K562 (cell line): ENCODE measurements around the gene PPP1R9B. TPM values are rescaled to one million over a fixed set of nuclear protein-coding genes. Genes with fewer than 3 reads are reported as not detected.

ENCODE experiments used
- ARID2 ChIP-seq: fragments of 450-650 bp; IDR thresholded peaks from 2 replicates; pipeline ENCODE4 v1.6.1; 2017; ENCODE audit warnings: antibody characterized with exemption, mild to moderate bottlenecking
- BDP1 ChIP-seq: IDR thresholded peaks from 3 replicates; pipeline ENCODE4 v1.6.1; 2011; ENCODE audit not compliant: insufficient read length, insufficient read depth
- BHLHE40 ChIP-seq: IDR thresholded peaks from 2 replicates; pipeline ENCODE4 v1.6.1; 2011; ENCODE audit warnings: low read length, improper control_type of control experiment
- CTBP1 ChIP-seq: fragments of 450-650 bp; IDR thresholded peaks from 2 replicates; pipeline ENCODE4 v1.6.1; 2016; ENCODE audit warnings: borderline replicate concordance
- EP300 ChIP-seq: IDR thresholded peaks from 2 replicates; pipeline ENCODE4 v1.6.1; 2012; ENCODE audit warnings: low read length, improper control_type of control experiment
- HDAC1 ChIP-seq, 2 experiments: fragments of 450-650 bp; IDR thresholded peaks; 2 replicates each; pipeline ENCODE4 v1.6.1; 2016 to 2017; ENCODE audit warnings: inconsistent platforms in 1 of 2, mild to moderate bottlenecking in 1 of 2, moderate library complexity in 1 of 2
- PHF20 ChIP-seq: fragments of 450-650 bp; IDR thresholded peaks from 2 replicates; pipeline ENCODE4 v1.6.1; 2018; ENCODE audit not compliant: partially characterized antibody
- SMAD1 ChIP-seq: fragments of 150-350 bp; IDR thresholded peaks from 2 replicates; pipeline ENCODE4 v1.6.1; 2014; ENCODE audit warnings: low read length, low read depth; ENCODE audit not compliant: partially characterized antibody
- SMC3 ChIP-seq: conservative IDR thresholded peaks from 2 replicates; pipeline ENCODE4 v1.6.1; 2011; ENCODE audit warnings: low read depth, low read length, improper control_type of control experiment; ENCODE audit not compliant: insufficient read depth
- TBP ChIP-seq: optimal IDR thresholded peaks from 2 replicates; pipeline ENCODE3; 2011; ENCODE audit warnings: low read depth, low read length, improper control_type of control experiment
- ZBTB7A ChIP-seq: IDR thresholded peaks from 2 replicates; pipeline ENCODE4 v1.6.1; 2011; ENCODE audit warnings: low read depth, mild to moderate bottlenecking, low read length, moderate library complexity, borderline replicate concordance; ENCODE audit not compliant: control insufficient read depth
- ZKSCAN3 ChIP-seq: fragments of 250-450 bp; sonication (Bioruptor Pico); IDR thresholded peaks from 2 replicates; pipeline ENCODE4 v1.4.0; 2020
- ZNF165 ChIP-seq: fragments of 250-450 bp; sonication (Bioruptor Pico); IDR thresholded peaks from 2 replicates; pipeline ENCODE4 v1.4.0; 2020; ENCODE audit warnings: borderline replicate concordance
- polyA plus RNA-seq, 8 experiments: library from polyadenylated mRNA; depleted of rRNA in 4 of 8; stranded (reverse) in 5 of 8; unstranded in 3 of 8; fragments of >200 nt; fragmentation: Nextera tagmentation in 2 of 8; fragmentation: Illumina TruSeq in 1 of 8; extraction: Ambion mirVana in 2 of 8; extraction: Trizol in 1 of 8; gene quantifications; 2 replicates each; pipeline versions ENCODE4 v1.2.1 to v1.2.3, GENCODE V29; 2011 to 2014; ENCODE audit warnings: inconsistent platforms in 1 of 8, missing spikeins in 1 of 8
- total RNA-seq, 7 experiments: library from RNA; depleted of rRNA in 6 of 7; stranded (reverse); fragments of >200 nt in 6 of 7; fragmentation: Illumina TruSeq in 2 of 7; extraction: Trizol in 2 of 7; gene quantifications; 2 replicates each; pipeline versions ENCODE4 v1.2.1 to v1.2.3, GENCODE V29; 2011 to 2021; ENCODE audit warnings: low replicate concordance in 1 of 7
- TF ChIP-seq, protein P1 (sequence below): fragments of 450-650 bp; IDR thresholded peaks from 2 replicates; pipeline ENCODE4 v1.7.0; 2016; ENCODE audit warnings: borderline replicate concordance
- TF ChIP-seq, protein P2 (sequence below), 2 experiments: fragments of 450-650 bp; formaldehyde crosslinking in 1 of 2; IDR thresholded peaks; 2 replicates each; pipeline versions ENCODE4 v1.4.0 to v1.6.1; 2014 to 2020; ENCODE audit warnings: mild to moderate bottlenecking in 2 of 2, borderline replicate concordance in 1 of 2, low read depth in 1 of 2
- TF ChIP-seq, protein P3 (sequence below): fragments of 250-450 bp; sonication (Bioruptor Pico); IDR thresholded peaks from 2 replicates; pipeline ENCODE4 v1.8.0; 2021; ENCODE audit warnings: moderate library complexity, mild to moderate bottlenecking, inconsistent platforms

PPP1R9B gene
- total and polyA plus RNA-seq, 9 of the 15 experiments (the other 6 are each of a cell fraction or from before 2014, with no cell fraction given), result 0.10 to 63.5 (median 24.7) TPM

DNA sequence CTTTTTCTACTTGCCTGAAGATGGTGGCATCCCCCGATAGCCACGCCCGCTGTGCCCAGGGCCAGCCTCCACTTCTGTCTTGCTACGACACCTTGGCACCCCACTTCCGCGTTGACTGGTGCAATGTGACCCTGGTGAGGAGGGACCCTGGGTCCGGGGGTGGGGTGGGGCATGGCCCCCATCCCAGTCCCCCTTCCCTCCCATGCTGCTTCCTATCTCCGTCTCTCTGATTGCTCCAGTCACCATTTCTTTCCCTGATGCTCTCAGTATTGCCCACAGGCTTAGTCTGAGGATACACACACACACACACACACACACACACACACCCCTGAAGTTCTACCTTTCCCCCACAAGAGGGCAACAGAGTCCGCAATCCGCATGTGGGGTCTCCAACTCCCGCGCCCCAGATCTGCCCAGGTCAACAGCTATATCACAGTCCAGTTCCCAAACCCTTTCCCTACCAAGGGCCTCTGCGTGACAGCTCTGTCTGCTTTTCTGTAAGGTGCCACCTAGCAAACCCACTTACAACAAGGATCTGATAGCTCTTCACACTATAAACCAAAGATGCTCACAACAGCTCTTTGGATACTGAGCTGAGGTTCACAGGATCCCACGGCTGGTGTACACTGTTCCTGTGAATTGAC lies 18.8 kb upstream of the PPP1R9B start (continued):
- peak; percentile 92 for TF ChIP-seq SMC3
- TF ChIP-seq EP300, result 0 out of 2 replicates have a peak, but pooled peaks have one; percentile 8
- no peak for TF ChIP-seq ZNF165 (CRISPR knock-in tag)
- TF ChIP-seq ZKSCAN3, result no peak
- no peak for TF ChIP-seq SMAD1
- TF ChIP-seq, protein P1, sequence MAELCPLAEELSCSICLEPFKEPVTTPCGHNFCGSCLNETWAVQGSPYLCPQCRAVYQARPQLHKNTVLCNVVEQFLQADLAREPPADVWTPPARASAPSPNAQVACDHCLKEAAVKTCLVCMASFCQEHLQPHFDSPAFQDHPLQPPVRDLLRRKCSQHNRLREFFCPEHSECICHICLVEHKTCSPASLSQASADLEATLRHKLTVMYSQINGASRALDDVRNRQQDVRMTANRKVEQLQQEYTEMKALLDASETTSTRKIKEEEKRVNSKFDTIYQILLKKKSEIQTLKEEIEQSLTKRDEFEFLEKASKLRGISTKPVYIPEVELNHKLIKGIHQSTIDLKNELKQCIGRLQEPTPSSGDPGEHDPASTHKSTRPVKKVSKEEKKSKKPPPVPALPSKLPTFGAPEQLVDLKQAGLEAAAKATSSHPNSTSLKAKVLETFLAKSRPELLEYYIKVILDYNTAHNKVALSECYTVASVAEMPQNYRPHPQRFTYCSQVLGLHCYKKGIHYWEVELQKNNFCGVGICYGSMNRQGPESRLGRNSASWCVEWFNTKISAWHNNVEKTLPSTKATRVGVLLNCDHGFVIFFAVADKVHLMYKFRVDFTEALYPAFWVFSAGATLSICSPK, result peak; percentile 57; the same call in 1 of the 2 replicates
- TF ChIP-seq BDP1, result no peak
- TF ChIP-seq, protein P2, sequence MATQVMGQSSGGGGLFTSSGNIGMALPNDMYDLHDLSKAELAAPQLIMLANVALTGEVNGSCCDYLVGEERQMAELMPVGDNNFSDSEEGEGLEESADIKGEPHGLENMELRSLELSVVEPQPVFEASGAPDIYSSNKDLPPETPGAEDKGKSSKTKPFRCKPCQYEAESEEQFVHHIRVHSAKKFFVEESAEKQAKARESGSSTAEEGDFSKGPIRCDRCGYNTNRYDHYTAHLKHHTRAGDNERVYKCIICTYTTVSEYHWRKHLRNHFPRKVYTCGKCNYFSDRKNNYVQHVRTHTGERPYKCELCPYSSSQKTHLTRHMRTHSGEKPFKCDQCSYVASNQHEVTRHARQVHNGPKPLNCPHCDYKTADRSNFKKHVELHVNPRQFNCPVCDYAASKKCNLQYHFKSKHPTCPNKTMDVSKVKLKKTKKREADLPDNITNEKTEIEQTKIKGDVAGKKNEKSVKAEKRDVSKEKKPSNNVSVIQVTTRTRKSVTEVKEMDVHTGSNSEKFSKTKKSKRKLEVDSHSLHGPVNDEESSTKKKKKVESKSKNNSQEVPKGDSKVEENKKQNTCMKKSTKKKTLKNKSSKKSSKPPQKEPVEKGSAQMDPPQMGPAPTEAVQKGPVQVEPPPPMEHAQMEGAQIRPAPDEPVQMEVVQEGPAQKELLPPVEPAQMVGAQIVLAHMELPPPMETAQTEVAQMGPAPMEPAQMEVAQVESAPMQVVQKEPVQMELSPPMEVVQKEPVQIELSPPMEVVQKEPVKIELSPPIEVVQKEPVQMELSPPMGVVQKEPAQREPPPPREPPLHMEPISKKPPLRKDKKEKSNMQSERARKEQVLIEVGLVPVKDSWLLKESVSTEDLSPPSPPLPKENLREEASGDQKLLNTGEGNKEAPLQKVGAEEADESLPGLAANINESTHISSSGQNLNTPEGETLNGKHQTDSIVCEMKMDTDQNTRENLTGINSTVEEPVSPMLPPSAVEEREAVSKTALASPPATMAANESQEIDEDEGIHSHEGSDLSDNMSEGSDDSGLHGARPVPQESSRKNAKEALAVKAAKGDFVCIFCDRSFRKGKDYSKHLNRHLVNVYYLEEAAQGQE (IDR thresholded peaks at IDR 0.05; ENCODE audit: borderline replicate concordance), result peak; percentile 77
- TF ChIP-seq, protein P2 (CRISPR knock-in tag; IDR thresholded peaks at IDR 0.05; ENCODE audit: low read depth), result no peak
- TF ChIP-seq, protein P3, sequence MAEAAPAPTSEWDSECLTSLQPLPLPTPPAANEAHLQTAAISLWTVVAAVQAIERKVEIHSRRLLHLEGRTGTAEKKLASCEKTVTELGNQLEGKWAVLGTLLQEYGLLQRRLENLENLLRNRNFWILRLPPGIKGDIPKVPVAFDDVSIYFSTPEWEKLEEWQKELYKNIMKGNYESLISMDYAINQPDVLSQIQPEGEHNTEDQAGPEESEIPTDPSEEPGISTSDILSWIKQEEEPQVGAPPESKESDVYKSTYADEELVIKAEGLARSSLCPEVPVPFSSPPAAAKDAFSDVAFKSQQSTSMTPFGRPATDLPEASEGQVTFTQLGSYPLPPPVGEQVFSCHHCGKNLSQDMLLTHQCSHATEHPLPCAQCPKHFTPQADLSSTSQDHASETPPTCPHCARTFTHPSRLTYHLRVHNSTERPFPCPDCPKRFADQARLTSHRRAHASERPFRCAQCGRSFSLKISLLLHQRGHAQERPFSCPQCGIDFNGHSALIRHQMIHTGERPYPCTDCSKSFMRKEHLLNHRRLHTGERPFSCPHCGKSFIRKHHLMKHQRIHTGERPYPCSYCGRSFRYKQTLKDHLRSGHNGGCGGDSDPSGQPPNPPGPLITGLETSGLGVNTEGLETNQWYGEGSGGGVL, result no peak
- no peak for TF ChIP-seq TBP
- TF ChIP-seq PHF20, result no peak
- TF ChIP-seq ARID2, result peak; percentile 79
- peak; percentile 21; the same call in 1 of the 2 replicates for TF ChIP-seq BHLHE40
- TF ChIP-seq CTBP1, result peak; percentile 36; the same call in 1 of the 2 replicates
- TF ChIP-seq HDAC1 (IDR thresholded peaks at IDR 0.05), result peak in 1 of 2 experiments; percentile 56; a peak in 1 of 4 replicates
- peak; percentile 88 for TF ChIP-seq ZBTB7A
